Bone marrow (tissue), 2 donors: ENCODE results near the gene CFD.
"Not testable (repeated sequence)": the region's sequence is repeated elsewhere in the genome, so short reads cannot be mapped to it uniquely, and the experiment has no call there.

Experiments
- DNase-seq, 2 donors: peaks; one replicate each; lab custom pipeline; 2025; lab: John Stamatoyannopoulos, UW

The CFD gene

DNA sequence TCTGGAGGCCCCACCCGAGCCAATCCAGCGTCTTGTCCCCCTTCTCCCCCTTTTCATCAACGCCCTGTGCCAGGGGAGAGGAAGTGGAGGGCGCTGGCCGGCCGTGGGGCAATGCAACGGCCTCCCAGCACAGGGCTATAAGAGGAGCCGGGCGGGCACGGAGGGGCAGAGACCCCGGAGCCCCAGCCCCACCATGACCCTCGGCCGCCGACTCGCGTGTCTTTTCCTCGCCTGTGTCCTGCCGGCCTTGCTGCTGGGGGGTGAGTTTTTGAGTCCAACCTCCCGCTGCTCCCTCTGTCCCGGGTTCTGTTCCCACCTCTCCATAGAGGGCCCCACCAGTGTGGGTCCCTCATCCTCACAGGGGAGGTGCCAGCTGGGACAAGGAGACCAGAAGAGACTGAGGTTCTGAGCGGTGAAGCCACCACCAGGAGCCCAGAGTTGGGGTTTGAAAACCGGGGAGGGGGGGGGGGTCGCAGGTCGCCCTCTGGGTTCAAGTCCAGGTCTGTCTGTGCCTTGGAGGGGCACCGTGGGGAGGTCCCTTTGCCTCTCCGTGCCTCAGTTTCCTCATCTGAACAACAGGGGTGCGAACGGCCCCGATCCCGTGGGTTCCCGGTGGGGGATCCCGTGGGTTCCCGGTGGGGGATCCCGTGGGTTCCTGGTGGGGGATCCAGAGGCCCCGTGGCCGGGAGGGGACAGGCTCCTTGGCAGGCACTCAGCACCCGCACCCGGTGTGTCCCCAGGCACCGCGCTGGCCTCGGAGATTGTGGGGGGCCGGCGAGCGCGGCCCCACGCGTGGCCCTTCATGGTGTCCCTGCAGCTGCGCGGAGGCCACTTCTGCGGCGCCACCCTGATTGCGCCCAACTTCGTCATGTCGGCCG is 7.1 kb upstream of the CFD start, which contains the start of gene ELANE:
TSS of gene ELANE (plus strand) at position 168 of the 878 bp plus-strand sequence. CDS start at position 194, 26 bp downstream.
- peak in 1 of 2 donors; percentile 15 for DNase-seq

GRCh38 chr19:853014-853585 is 6.4 kb upstream of the CFD start:
- DNase-seq: no peak

DNA sequence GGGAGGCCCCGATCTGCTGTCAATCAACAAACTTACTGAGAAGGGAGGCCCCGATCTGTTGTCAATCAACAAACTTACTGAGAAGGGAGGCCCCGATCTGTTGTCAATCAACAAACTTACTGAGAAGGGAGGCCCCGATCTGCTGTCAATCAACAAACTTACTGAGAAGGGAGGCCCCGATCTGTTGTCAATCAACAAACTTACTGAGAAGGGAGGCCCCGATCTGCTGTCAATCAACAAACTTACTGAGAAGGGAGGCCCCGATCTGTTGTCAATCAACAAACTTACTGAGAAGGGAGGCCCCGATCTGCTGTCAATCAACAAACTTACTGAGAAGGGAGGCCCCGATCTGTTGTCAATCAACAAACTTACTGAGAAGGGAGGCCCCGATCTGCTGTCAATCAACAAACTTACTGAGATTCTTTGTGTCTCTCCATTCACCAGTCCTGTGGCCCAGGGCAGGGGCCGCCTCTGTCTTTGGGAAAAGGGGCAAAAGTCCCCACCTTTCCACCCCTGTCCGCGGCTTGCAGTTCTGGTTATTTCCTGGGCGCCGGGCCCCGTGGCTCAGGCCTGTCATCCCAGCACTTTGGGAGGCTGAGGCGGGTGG is 5.7 kb upstream of the CFD start:
- not testable (repeated sequence) for DNase-seq

GRCh38 chr19:854549-854948 is 4.9 kb upstream of the CFD start:
- no peak for DNase-seq

- DNase-seq: no peak
Measured at GRCh38 chr19:855142-855541, 4.3 kb upstream of the CFD start.

- no peak for DNase-seq
Measured at GRCh38 chr19:855566-856120, 3.8 kb upstream of the CFD start.

- DNase-seq: no peak
Measured at GRCh38 chr19:858284-858683, 1.2 kb upstream of the CFD start.

- DNase-seq: no peak
Measured at GRCh38 chr19:861141-861755, 1.8 kb downstream of the CFD start.

- DNase-seq: peak; percentile 32 to 64
Measured at GRCh38 chr19:861756-862580, 2.5 kb downstream of the CFD start.

DNA sequence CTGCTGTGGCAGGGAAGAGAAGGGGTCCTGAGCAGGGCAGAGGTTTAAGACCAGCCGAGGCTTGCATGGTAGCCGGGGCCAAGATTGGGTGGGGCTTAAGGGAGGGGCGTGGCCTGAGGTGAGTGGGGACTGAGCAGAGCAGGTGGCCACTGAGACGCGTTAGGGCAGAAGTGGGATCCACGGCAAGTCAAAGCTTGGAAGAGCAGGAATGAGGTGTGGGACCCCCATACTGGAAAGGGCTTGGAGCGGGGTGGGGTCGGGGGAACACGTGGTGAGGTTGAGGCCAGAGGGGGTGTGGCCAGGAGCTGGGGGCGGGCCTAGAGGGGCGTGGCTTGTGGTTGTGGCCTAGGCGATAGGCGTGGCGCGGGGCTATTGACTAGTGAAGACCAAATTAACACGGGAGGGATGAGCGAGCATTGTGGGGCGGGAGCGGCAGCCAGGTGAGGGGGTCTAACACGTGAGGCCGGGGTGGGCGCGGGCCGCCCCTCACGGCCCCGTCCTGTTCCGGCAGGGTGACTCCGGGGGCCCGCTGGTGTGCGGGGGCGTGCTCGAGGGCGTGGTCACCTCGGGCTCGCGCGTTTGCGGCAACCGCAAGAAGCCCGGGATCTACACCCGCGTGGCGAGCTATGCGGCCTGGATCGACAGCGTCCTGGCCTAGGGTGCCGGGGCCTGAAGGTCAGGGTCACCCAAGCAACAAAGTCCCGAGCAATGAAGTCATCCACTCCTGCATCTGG is 3.3 kb downstream of the CFD start:
- DNase-seq: peak in 1 of 2 donors; percentile 48

GRCh38 chr19:863315-863620 is 3.8 kb downstream of the CFD start:
- no peak for DNase-seq

DNA sequence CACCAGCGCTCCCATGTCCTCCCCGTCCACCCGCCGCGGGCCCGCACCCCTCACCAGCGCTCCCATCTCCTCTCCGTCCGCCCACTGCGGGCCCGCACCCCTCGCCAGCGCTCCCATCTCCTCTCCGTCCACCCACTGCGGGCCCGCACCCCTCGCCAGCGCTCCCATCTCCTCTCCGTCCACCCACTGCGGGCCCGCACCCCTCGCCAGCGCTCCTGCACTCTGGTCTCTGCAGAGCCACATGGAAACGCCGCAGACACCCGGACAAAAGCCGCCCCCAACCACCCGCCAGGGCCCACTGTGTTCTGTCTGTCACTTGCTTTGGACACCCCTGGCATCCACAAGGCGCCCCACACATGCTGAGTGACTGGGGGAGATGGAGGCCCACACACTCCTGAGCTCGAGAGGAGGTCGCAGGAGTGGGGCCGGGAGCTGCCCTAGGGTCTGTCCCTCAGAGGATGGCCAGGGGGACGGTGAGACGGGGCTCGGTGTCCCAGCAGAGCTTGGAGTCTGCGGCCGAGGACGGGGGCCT is 7.4 kb downstream of the CFD start:
- DNase-seq: no peak

DNA sequence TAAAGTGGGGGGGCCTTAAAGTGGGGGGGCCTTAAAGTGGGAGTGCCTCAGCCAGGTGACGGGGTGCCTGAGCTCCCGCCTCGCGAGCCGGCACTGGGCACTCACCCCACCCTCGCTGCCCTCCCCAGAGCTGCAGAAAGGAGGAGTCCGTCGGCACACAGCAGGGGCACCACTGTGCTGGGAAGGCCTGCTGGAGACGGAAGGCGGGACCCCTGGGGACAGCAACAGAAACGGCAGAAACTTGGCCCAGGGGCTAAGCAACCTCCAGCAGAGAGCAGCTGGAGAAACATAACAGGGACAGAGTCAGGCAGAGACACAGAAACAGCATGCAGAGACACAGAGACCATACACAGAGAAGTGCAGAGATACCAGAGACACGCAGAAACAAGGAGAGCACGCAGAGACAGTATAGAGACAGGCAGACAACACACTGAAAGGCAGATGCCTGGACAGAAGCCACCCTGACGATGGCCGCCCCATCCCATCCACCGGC is 7.9 kb downstream of the CFD start:
- no peak for DNase-seq

DNA sequence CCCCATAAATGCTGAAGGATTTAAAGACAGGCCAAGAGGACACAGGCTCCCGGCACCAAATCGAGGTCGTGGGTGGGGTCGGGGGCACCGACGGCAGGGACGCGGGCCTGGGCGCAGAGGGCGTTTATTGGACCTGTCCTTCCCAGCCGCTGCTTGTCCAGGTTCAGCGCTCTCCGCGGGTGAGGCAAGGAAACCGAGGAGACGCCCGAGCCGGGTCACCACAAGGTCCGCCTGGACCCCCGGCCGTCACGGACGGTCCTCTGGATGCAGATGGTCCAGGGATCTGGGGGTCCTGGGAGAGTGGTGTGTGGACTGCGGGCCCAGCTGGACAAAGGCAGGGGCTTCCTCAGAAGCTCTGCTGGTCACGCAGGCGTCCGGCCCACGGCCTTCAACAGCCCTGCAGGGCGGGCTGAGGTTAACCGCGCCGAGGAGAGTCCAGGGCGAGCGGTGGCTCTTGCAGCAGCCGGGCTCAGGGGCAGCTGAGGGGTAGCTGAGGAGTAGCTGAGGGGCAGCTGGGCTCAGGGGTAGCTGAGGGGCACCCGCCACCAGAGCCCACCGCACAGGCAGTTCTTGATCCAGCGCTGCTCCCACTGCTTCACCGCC is 8.5 kb downstream of the CFD start:
- no peak for DNase-seq

DNA sequence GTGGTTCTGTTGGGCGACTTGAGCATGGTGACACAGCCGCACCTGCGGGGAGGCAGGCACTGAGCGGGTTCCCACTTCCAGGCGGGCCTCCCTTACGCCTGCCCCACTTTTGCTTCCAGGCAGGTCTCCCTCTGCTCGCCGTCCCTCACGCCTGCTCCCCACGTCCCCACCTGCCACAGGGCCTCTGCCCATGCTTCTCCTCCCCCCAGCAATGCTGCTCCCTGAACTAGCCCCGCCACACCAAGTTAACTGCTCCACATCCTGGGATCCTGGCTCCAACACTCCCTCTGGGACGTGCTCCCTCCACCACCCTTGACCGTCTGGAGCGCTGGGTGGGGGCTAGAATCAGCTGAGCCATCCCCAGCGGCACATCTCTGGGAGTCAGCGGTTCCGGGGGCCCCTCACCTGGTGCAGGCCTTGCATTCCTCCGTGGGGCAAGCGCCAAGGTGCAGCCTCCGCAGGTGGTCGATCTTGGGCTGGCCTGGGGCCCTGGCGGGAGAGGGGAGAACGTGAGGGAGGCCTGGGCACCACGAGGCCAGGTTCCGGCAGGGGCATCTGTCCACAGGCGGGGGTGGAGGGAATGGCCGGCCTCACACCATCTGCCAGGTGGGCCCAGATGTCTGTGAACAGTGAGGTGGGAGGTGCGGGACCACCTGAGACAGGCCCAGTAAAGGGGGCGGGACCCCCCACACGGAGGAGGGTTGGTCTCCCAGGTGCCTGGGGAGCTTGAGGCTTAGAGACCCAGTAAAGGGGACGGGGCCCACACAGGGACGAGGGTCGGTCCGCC is 9.2 kb downstream of the CFD start:
- DNase-seq: no peak

DNA sequence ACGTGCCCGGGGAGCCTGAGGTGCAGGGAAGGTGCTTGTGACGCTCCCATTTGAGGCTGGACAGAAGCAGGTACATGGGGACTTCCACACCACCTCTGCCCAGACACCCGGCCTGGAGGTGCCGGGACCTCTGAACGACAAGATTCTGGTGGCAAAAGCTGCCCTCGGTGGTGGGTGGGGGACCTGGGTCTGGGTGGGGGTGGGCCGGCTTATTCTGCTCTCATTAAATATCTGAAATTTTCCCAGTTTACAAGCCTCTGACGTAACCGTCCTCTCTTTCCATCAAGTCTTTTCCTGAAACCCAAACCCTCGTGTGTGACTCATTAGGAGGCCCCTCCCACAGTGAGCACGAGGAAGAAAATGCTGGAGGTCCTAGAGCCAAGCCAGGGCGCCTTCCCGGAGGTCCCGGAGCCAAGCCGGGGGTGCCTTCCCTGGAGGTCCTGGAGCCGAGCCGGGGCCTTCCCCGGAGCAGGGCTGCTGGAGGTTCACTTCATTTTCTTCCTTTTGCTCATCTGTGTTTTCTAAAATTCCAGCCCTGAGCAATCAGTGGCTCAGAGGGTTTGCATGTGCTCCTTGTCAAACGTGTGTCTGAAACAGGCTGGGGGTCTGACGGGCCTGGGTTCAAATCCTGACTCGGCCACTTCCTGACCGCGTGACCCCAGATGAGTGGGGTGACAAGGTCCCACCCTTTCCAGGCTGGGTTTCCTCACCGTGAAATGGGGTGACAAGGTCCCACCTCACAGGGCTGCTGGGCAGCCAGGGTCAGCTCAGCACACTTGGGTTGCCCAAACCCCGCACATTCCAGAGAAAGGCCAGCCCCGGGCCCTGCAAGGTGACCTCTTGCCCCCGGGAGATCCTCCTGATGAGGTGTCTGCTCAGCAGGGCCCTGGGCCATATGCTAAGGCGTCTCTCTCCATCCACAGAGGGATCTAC is 10.0 kb downstream of the CFD start:
- DNase-seq: no peak

DNA sequence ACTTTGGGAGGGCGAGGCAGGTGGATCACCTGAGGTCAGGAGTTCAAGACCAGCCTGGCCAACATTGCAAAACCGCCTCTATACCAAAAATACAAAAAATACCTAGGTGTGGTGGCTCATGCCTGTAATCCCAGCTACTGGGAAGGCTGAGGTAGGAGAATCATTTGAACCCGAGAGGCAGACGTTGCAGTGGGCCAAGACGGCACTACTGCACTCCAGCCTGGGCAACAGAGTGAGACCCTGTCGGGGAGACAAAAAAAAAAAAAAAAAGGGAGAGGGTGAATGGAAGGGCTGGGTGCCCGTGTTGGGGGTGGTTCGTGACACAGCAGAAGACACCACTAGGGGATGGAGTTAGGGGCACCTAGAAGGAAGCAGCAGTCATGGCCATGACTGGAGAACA is 10.8 kb downstream of the CFD start:
- no peak for DNase-seq

- no peak for DNase-seq
Measured at GRCh38 chr19:870963-871401, 11.5 kb downstream of the CFD start.
